Skin epidermis (tissue), 12 donors: Measurements from ENCODE around the gene IL19.
A peak's percentile ranks its signal among the peaks of the same experiment; 100 is the strongest.
"Not testable (repeated sequence)": the region's sequence is repeated elsewhere in the genome, so short reads cannot be mapped to it uniquely, and the experiment has no call there.

Source experiments
- H3K27ac ChIP-seq, 21 experiments: fragments of 200-600 bp; sonication (generic) in 11 of 21; one replicate each; pipeline ENCODE4 v1.5.0; 2020; ENCODE audit warnings: mild to moderate bottlenecking in 3 of 21, inconsistent platforms in 2 of 21, moderate library complexity in 2 of 21
- H3K4me3 ChIP-seq, 7 experiments: fragments of 200-600 bp; sonication (generic) in 2 of 7; one replicate each; pipeline ENCODE4 v1.5.0; 2020; ENCODE audit warnings: inconsistent platforms in 2 of 7, mild to moderate bottlenecking in 2 of 7, moderate library complexity in 1 of 7

The IL19 gene

DNA sequence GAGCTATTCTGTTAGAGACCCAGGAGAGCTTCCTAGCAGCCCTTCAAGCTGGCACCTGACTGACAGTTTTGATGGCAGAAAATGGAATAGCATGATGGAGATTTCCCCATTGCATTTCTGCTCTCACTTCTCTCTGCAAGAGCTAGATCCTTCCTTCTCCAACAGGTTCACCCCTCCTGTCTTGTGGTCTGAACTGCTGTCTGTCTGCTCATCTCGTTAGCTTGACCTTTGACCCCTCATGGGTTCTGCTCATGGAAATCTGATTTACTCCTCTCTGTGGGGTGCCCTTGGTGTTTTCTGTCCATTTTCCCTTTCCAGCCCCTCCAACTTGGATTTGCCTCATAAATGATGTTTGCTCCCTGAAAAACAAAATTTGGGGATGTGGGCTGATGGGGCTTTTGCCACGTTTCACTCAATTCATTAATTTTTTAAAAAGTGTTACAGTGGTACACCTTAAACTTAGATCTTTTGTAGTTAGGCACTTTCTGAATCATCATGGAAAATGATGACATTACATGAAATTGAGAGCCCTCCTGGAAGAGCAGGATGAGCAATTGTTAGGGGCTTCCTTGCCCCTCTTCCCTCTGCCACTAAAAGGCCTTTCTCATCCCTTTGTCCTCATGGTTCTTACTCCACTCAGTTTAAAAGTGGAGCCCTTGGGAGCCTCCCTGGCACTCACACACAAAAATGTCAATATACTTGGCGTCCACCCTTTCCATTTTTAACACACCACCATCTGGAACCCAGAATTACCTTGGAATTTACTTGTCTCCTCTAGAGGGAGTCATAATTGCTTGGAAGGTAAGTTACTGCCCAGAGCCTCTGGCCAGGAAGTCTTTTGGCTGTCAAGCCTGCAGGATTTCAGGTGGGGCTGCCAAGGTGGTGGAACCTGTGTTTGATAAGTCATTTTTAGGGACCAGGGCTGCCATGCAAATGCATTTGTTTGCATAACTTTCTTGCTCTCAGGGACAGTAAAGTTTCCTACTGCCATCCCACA is 31.9 kb upstream of the IL19 start:
- Histone ChIP-seq H3K4me3 (no peak overlapping the region), H3K27ac (peak overlapping the region in 7 of 21 experiments; percentile 5 to 78 (median 46))

DNA sequence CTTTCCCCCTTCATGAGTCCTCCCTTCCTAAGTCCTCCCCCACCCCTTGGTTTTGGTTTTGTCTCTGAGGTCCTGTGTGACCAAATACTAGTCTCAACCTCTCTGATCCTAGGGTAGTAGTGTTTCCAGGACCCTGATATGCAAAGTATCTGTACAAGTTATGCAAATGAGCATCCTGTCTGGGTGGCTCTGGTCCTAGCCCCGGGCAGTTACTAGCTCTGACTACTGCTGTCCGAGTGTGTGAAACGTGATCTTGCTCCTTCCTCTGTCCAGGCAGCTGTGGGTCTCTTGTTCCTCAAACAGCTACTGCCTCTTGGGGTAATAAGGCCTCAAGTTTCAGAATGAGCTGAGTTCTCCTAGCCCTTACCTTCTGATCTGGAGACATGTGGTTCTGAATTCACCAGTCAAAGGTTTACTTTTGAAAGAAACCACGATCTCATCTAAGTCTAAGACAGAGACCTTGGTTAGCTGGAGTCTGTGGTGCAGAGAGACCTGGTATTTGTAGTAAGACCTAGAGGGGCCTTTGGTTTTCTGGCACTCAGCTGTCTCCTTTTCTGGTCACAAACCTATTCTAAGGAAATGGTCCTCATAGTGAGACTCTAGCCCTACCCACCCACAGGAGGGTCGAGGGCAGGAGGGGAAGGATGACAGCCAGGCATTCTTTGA is 31.0 kb upstream of the IL19 start:
- Histone ChIP-seq H3K27ac (peak overlapping the region in 3 of 21 experiments; percentile 11 to 31 (median 12)), H3K4me3 (no peak overlapping the region)

DNA sequence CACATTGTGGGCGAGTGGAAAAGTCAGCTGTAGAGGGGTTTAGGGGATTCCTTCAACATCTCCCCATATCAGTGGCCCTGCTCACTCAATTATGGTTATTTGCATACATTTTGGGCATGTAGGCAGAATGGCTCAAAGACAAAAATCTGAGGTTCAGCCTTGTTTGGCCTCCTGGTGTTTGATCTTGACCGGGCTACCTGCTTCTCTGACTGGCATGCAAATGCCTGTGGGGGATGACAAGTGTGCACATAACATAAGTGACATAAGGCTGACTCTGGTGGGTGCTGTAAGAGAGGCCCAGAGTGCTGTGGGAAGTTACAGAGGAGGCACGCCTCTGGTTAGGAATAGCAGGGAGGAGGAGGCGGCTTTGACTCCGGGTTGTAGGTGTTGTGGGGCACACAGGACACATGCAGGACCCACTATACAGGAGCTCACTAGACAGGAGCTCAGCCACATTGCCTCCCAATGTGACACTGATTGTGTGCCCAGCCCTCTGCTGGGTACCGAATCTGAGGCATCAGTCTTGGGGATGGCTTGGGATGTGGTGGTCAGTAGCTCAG is 29.4 kb upstream of the IL19 start:
- Histone ChIP-seq H3K4me3 (no peak overlapping the region), H3K27ac (no peak overlapping the region)

DNA sequence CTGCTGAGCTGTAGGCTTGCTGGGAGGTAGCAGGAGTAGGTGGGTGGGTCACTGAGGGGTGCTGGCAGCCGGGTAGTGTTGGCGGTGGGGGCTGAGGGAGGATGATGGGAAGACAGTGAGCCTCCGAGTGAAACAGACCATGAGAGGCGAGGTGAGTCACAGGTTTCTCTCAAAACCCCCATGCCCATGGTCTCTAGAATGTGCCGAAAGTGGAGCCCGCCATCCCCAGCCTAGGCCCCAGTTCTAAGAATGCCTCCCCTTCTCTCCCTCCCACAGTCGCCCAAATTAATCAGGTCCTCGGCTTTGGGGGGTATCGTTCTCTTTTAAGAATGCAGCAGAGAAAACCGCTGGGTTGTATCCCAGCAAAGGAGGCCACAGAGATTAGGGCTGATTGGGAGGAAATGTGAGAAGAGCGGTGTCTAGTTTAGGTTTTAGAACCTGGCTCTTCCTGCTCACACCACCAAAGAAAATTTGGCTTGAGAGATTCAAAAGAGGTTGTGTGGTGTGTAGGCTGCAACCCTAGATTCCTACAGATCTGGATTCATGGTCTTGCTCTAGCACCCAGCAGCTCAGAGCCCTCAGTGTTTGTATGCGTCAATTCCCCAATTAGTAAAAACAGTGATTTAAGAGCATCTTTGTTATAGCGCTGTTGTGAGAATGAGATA is 27.7 kb upstream of the IL19 start:
- H3K4me3 ChIP-seq: no peak overlapping the region
- no peak overlapping the region for H3K27ac ChIP-seq

DNA sequence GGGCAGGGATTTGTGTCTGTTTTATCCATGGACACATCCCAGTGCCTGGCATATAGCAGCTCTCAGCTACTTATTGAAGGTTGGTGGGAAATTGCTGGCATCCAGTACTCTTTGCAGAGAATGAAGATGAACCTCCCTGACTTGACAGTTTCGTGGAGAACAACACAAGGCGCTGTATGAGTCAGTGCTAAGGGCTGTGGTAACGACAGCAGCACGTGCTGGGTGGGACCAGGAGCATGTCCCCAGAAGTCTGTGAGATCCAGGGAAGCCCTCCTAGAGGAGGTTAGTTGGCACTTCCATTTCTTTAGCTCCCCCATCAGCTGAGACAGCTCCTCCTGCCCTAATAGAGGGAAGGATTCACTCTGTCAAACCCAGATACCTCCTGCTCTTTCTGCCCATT is 25.9 kb upstream of the IL19 start:
- no peak overlapping the region for H3K4me3 ChIP-seq
- no peak overlapping the region for H3K27ac ChIP-seq

DNA sequence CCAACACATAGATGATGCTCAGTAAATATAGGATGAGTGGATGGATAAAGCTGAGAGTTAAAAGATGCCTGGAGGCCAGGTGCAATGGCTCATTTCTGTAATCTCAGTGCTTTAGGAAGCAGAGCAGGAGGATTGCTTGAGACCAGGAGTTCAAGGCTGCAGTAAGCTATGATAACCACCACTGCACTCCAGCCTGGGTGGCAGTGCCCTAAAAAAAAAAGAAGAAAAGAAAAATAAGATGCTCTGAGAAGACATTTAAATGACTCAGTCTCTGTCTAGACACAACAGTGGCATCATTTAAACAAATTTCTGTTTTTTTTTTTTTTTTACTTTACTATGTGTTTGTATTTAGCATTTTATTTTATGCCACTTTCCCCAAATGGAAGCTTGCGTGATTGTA is 25.3 kb upstream of the IL19 start:
- Histone ChIP-seq H3K27ac (no peak overlapping the region), H3K4me3 (no peak overlapping the region)

DNA sequence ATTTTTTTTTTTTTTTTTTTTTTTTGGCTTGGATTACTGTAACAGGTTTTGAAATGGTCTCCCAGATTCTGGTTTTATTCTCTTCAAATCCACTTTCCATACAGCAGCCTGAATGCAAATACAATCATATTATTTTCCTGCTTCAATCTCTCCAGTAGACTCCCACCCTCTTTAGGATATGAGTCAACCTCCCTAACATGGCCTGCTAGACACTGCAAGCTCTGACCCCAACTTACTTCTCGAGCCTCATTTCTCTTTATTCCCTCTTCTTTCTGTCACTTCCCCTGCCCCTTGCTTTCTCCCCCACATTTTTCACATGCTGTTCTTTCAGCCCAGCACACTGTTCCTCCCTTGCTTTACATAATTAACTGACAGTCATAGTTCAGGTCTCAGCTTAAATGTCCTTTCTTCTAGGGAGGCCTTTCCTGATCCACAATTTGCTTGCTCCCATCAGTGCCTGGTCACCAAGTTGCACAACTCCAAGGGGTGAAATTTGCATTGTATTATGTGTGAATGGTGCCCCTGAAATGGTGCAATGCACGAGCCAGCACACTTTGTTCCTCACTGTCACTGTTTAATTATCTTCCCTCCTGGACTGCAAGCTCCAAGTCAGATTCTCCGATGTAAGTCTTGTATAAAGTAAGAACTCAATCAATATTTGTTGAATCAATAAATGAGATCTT is 22.1 kb upstream of the IL19 start:
- no peak overlapping the region for H3K4me3 ChIP-seq
- H3K27ac ChIP-seq: no peak overlapping the region

DNA sequence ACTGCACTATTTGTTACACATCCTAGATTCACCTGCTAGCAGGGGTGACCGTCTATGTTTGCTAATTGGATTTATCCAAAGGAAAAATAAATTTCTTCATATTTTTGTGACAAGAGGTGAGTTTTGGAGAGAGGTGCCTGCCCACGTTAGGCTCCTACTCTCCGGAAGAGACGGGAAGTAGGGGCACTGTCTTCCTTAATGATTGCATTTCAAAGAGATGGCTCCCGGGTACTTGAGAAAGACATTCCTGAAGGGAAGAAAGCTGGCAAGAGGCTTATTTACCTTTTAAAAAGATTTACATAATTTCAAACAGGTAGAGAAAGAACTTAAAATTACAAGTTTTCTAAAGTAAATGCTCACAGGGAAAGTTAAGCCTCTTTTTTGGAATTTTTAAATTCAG is 18.7 kb upstream of the IL19 start:
- H3K27ac ChIP-seq: no peak overlapping the region
- no peak overlapping the region for H3K4me3 ChIP-seq

DNA sequence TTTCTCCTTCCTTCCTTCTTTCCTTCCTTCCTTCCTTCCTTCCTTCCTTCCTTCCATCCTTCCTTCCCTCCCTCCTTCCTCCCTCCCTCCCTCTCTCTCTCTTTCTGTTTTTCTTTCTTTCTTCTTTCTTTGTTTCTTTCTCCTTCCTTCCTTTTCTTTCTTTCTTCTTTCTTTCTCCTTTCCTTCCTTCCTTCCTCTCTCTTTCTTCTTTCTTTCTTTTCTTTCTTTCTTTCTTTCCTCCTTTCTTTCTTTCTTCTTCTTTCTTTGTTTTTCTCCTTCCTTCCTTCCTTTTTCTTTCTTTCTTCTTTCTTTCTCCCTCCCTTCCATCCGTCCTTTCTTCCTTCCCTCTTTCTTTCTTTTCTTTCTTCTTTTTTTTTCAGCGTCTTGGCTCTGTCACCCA is 18.1 kb upstream of the IL19 start:
- no peak overlapping the region for H3K4me3 ChIP-seq
- H3K27ac ChIP-seq: no peak overlapping the region

DNA sequence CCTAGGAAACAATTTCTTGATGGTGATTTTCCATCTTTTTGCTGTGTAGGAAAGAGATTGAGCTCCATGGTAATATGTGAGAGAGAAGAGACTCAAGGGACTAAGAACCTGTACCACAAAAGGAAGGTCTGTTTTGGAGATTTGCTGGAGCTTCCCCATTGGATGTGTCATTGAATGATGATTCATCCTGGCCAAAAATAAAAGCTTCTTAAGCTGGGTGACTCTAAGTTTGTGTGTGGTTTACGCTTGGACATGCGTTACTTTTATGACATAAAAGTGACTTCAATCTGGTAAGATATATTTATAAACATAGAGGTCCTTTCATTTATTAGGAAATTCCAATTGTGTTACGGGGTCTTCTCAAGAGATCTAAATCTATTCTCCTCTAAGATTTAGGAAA is 17.4 kb upstream of the IL19 start:
- H3K4me3 ChIP-seq: no peak overlapping the region
- no peak overlapping the region for H3K27ac ChIP-seq

DNA sequence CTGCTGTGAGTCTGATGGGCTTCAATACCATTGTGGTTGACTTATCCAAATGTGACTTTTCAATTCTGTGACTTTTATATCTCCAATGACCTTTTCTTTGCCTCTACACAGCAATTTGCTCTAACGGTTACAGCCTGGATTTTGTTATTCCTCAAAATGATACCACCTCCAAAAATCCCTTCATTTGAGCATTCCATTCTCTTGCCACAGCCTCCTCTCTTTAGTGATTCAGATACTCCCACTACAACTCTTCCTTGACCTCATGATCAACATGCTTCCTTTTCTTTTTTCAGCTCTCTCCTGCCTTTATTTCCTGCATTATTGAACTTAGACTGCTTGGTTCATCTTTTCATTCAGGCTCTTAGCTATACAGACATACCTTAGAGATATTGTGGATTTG is 16.6 kb upstream of the IL19 start:
- no peak overlapping the region for H3K27ac ChIP-seq

DNA sequence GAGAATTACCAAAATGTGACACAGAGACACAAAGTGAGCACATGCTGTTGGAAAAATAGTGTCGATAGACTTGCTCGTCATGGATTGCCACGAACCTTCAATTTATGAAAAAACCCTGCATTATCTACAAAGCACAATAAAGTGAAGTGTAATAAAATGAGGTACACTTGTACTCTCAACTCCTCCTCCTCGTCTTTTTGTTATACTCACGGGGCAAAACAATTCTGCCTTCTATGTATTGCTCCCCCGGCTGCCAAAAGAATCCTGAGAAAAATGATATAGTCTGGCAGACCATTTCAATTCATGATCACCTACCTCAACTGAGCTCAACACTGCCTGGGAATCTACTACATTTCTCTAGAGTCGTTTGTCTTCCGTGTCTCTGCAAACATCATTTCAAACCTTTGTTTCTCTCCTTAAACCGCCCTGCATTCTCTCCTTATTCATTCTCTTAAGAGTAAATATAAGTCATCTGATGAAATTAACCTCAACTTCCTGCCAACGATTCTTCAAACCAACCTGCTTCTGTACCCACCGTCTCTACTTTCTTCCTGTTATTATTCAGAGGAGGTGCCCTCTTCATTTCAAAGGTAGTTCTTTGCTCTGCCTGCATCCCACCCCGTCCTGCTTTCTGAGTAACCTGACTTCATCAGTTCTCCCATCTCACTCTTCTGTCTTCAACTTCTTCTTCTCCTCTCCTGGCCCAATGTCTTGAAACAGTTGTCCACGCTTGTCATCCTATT is 12.9 kb upstream of the IL19 start:
- Histone ChIP-seq H3K27ac (peak overlapping the region in 8 of 21 experiments; percentile 3 to 82 (median 60)), H3K4me3 (no peak overlapping the region)

More for the DNA sequence above, 16.6 kb upstream of the IL19 start:
- H3K4me3 ChIP-seq: no peak overlapping the region

DNA sequence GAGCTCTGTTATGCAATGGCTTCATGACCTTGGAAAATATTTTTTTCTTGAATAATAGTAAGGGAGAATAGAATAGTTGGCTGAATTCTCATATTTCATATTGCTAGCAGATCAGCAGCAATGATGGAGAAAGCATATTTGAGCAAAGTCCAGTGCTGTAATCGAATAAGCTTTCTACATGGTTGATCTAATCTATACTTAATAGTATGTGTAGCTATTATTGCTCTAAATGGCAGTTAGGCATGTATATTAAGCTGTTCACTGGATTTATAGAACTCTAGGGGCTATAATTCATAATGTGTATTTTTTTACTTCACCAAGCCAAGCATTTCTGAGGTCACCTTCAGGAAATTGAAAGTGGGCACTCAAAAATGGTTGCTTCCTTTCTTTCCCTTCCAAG is 10.0 kb upstream of the IL19 start:
- no peak overlapping the region for H3K27ac ChIP-seq
- H3K4me3 ChIP-seq: no peak overlapping the region

DNA sequence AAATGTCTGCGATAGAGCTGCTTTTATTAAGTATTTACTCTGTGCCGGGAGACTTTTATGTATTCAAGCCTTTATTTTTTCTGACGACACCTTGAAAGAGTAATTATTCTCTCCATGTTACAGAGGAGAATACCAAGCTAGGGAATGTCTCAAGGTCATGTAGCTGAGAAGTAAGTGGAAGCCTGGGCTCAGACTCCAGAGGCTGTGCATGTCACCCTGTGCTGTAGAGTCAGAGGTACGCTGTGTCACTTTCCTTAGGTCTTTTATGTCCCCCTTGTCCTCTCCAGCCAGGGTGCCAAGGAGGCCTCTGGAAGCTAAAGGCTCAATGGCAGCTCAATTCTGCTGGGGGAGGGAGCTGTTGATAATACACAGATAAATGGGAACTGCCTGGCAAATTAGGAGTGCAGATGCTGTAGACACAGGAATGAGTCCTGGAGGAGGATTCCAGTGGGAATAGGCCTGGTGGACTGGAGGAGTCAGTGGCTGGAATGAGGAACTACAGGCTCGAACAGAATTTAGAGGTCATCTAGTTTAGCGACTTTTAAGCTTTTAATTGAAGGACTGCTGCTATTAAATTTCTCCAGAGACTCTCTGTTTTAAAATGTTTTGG is 9.3 kb upstream of the IL19 start:
- no peak overlapping the region for H3K4me3 ChIP-seq

DNA sequence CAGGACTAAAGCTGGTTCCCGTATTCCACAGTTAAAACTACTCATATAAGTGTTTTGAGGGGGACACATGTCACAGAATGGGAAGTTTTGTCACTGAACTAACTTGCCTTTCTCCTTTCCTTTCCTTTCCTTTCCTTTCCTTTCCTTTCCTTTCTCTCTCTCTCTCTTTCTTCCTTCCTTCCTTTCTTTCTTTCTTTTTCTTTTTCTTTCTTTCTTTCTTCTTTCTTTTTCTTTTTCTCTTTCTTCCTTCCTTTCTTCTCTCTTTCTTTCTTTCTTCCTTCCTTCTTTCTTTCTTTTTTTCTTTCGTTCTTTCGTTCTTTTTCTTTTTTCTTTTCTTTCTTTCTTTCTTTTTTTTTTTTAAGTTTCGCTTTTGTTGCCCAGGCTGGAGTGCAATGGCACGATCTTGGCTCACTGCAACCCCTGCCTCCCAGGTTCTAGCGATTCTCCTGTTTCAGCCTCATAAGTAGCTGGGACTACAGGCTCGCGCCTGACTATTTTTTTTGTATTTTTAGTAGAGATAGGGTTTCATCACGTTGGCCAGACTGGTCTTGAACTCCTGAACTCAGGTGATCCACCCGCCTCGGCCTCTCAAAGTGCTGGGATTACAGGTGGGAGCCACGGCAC is 7.7 kb upstream of the IL19 start:
- not testable (repeated sequence) for H3K27ac ChIP-seq, H3K4me3 ChIP-seq

More for the DNA sequence above, 9.3 kb upstream of the IL19 start:
- no peak overlapping the region for H3K27ac ChIP-seq

DNA sequence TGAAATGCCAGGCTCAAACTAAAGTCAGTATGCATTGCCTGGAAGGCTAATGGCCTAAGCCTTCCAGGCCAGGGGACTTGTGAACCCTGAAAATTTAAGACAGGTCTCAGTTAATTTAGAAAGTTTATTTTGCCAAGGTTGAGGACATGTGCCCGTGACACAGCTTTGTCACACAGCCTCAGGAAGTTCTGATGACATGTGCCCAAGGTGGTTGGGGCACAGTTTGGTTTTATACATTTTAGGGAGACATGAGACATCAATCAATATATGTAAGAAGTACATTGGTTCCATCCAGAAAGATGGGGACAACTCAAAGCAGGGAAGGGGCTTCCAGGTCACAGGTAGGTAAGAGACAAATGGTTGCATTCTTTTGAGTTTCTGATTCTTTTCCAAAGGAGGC is 4.8 kb upstream of the IL19 start:
- H3K4me3 ChIP-seq: not testable (repeated sequence)
- H3K27ac ChIP-seq: peak overlapping the region in 3 of 21 experiments; percentile 22 to 60 (median 48)

DNA sequence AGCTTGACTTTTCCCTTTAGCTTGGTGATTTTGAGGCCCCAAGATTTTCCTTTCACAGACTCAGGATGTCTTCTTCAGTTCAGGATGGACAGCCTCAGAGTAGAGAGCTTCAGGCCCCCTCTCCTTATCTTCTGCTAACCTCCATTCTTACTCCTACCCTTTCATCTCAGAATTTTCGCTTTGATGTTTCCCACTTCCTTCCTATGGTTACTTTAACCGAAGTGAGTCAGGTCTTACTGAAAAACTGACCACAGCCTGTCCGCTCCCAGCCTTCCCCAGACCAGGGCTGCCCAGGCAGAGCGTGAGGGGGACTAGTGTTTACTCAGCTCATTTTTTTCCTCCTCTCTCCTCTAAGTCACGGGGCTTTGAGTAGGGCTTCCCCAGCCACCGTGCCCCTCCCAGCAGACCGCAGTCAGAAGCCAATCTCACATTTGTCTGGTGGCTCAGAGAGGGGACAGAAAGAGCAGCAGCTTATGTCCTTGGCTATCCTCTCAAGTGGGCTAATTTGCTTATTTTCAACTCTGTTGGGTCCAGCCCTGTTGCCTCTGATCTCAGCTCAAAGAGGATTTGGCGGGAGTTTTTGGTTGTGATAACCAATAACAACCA is 4.2 kb upstream of the IL19 start:
- peak overlapping the region in 6 of 21 experiments; percentile 3 to 60 (median 35) for H3K27ac ChIP-seq
- no peak overlapping the region for H3K4me3 ChIP-seq
